Measurements from ENCODE around the gene PBX2. TPM values are rescaled to one million over a fixed set of nuclear protein-coding genes. Genes with fewer than 3 reads are reported as not detected.
"Not testable (repeated sequence)": the region's sequence is repeated elsewhere in the genome, so short reads cannot be mapped to it uniquely, and the experiment has no call there.

Gene PBX2
- total RNA-seq, 4 donors from 2014 or later = 49.2 to 63.9 (median 55.8) TPM

GRCh38 chr6:32149092-32149755, 40.8 kb downstream of the PBX2 start:
- no peak overlapping the region for H3K4me3 ChIP-seq (ENCODE audit: low read depth, poor library complexity, severe bottlenecking)
- intact Hi-C loops (cut with DNase I; ENCODE audit: low total_unique reads) = no loop called here
- no peak for DNase-seq (ENCODE audit: low spot score in 2 of 2)
- WGBS, 2 donors = 59 to 61% methylated on average over 35 to 47 of the region's 47 CpGs
- TF ChIP-seq POLR2A (IDR thresholded peaks at IDR 0.05) = no peak

- peak; percentile 79 to 94 for DNase-seq (ENCODE audit: low spot score in 2 of 2)
- 25 to 39% methylated on average over 39 of the region's 39 CpGs for WGBS, 2 donors
- intact Hi-C loops (cut with DNase I; ENCODE audit: low total_unique reads) = no loop called here
- TF ChIP-seq POLR2A (IDR thresholded peaks at IDR 0.05) (no peak), CTCF (IDR thresholded peaks at IDR 0.05) (no peak)
- H3K4me3 ChIP-seq (ENCODE audit: low read depth, poor library complexity, severe bottlenecking) = no peak overlapping the region
Observed at GRCh38 chr6:32148289-32149091, 41.5 kb downstream of the PBX2 start.

GRCh38 chr6:32147401-32148132, 42.4 kb downstream of the PBX2 start:
- TF ChIP-seq CTCF (IDR thresholded peaks at IDR 0.05) (no peak), POLR2A (IDR thresholded peaks at IDR 0.05) (no peak)
- intact Hi-C loops (cut with DNase I; ENCODE audit: low total_unique reads) = no loop called here
- no peak for DNase-seq (ENCODE audit: low spot score in 2 of 2)
- no peak overlapping the region for H3K4me3 ChIP-seq (ENCODE audit: low read depth, poor library complexity, severe bottlenecking)
- WGBS, 2 donors = 94 to 96% methylated on average over 4 of the region's 4 CpGs

- intact Hi-C loops (cut with DNase I; ENCODE audit: low total_unique reads) = no loop called here
- H3K4me3 ChIP-seq (ENCODE audit: low read depth, poor library complexity, severe bottlenecking) = no peak overlapping the region
- WGBS, 2 donors = 55 to 61% methylated on average over 4 of the region's 4 CpGs
- no peak for DNase-seq (ENCODE audit: low spot score in 2 of 2)
- no peak for TF ChIP-seq CTCF (IDR thresholded peaks at IDR 0.05)
- TF ChIP-seq POLR2A (IDR thresholded peaks at IDR 0.05) = no peak
Observed at GRCh38 chr6:32146687-32147086, 43.3 kb downstream of the PBX2 start.

GRCh38 chr6:32146287-32146686, 43.7 kb downstream of the PBX2 start:
- 82 to 90% methylated on average over 1 of the region's 1 CpG for WGBS, 2 donors
- no peak for TF ChIP-seq POLR2A (IDR thresholded peaks at IDR 0.05)
- TF ChIP-seq CTCF (IDR thresholded peaks at IDR 0.05) = no peak
- no peak overlapping the region for H3K4me3 ChIP-seq (ENCODE audit: low read depth, poor library complexity, severe bottlenecking)
- intact Hi-C loops (cut with DNase I; ENCODE audit: low total_unique reads) = no loop called here
- no peak for DNase-seq (ENCODE audit: low spot score in 2 of 2)

- WGBS, 2 donors = 81 to 83% methylated on average over 7 of the region's 7 CpGs
- H3K4me3 ChIP-seq (ENCODE audit: low read depth, poor library complexity, severe bottlenecking); intact Hi-C loops (cut with DNase I; ENCODE audit: low total_unique reads); DNase-seq (ENCODE audit: low spot score in 2 of 2): not testable (repeated sequence)
Observed at GRCh38 chr6:32144238-32144637, 45.8 kb downstream of the PBX2 start.

All from lower leg skin (tissue), 4 donors.